Stimulated activated CD4-positive, alpha-beta T cell treated with anti-CD3 and anti-CD28 coated beads, Interleukin-15, amount 100 ng/mL, for 1 hour (primary cell): Measurements from ENCODE around the gene DAO.

Experiments
- DNase-seq, 2 donors: peaks; one replicate each; pipeline ENCODE4 v3.0.0-alpha.2; 2020; ENCODE audit warnings: low read depth in 1 of 2, low spot score in 1 of 2

The DAO gene

GRCh38 chr12:108875280-108875679 is 4.6 kb upstream of the DAO start:
- no peak for DNase-seq

DNA sequence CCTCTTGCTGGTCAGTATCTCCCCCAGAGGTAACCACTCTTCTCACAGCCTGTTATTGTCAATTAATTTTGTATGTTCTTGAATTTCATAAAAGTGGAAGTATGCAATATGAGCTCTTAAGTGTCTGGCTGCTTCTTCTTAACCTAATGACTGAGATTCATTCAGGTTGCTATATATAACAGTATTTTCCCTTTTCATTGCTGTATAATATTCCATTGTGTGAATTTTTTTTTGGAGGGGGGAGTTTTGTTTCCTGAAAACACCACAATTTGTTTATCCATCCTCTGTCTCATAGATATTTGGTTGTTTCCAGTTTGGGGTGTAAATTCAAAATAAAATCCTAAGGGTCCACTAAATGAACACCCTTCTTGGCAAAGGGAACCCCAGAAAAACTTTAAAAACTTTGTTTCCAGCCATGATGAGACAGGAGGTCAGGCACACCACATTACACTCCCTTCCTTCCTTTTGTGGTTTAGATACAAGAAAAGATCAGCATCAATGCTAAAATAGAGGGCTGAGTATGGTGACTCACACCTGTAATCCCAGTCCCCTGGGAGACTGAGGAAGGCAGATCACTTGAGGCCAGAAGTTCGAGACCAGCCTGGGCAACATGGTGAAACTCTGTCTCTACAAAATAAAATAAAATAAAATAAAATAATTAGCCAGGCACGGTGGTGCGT is 4.1 kb upstream of the DAO start:
- no peak for DNase-seq

DNA sequence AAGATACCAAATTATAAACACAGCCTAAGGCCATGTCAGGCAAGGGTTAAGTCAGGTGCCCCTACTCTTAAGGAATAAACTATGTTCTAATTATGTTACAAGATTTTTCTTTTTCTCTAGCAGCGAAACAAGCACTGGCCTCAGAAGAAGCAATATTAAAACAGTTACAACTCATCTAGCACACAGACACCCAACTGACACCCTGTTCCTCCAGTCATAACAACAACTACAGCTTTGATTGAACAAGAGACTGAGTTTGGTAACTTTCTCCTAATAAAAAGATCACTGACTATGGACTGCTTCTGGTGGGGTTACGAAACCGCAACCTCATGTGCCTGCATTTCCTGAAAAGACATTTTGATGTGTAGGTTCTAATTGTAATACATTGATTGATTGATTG is 3.3 kb upstream of the DAO start:
- DNase-seq = no peak

GRCh38 chr12:108881953-108882352 is 2.1 kb downstream of the DAO start:
- no peak for DNase-seq

DNA sequence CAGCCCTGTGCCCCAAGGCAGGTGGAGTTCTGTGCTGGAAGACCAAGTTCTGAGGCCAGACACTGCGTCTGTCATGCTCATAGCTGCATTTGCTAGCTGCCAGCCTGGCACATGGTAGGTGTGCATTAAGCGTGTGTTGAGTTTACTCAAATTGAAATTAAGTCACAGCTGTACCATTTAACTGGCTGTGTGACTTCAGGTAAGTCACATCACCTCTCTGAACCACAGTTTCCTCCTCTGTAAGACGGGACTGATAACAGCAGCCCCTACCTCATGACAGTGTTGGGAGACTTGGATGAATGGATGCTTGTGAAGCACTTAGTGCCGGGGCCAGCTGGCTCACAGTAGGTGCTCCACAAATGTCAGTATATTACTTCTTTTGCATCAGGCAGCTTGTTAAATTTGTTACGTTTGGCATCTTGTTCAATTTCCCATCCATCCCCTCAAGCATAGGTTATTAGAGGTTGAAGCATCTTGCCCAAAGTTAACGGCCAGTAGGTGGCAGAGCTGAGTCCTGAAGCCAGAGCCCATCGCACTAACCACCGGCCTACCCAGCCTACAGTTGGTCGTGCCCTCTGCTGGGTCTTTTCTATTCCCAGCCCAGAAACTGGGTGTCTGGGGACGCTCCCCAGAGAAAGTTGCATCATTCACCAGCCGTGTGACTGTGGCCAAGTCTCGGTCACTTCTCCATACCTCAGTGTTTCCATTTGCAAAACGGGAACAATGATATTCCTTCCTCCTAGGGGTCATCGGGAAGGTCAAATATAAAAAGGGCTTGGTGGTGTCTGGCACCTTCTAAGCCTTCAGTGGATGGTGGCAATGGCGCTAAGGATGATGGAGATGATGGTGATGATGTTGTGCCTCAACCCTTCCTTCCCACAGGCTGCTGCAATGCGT is 4.5 kb downstream of the DAO start:
- DNase-seq = peak; percentile 11 to 37

GRCh38 chr12:108886873-108887629 is 7.2 kb downstream of the DAO start:
- no peak for DNase-seq

GRCh38 chr12:108888031-108888430 is 8.1 kb downstream of the DAO start:
- DNase-seq = no peak

GRCh38 chr12:108890208-108890607 is 10.3 kb downstream of the DAO start:
- no peak for DNase-seq

DNA sequence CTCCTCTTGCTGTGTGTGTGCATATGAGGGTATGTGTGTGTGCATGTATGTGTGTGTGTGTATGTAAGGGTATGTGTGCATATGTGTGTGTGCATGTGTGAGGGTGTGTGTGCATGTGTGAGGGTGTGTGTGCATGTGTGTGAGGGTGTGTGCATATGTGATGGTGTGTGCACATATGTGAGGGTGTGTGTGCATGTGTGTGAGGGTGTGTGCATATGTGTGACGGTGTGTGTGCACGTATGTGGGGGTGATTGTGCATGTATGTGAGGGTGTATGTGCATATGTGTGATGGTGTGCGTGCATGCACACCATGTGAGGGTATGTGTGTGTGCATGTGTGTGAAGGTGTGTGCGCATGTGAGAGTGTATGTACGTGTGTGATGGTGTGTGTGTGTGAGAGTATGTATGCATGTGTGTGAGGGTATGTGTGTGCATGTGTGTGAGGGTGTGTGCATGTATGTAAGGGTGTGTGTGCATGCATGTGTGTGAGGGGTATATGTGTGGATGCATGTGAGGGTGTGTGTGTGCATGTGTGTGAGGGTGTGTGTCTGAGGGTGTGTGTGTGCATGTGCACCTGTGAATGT is 15.4 kb downstream of the DAO start:
- no peak for DNase-seq

DNA sequence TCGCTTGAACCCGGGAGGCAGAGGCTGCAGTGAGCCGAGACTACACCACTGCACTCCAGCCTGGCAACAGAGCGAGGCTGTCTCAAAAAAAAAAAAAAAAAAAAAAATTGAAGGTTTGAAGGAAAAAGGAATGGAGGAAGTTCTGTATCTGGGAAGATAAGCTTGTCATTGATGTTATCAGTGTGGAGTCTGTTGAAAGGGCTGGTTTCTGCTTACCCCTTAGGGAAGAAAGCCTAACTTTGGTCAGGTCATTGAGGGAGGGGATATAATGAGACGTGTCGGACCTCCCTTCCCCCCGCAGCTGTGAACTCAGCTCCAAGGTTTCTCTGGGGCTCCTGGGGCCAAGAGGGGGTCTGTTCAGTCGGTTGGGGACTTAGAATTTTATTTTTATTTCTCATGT is 16.4 kb downstream of the DAO start:
- DNase-seq = no peak

- DNase-seq = no peak
Observed at GRCh38 chr12:108896817-108897216, 16.9 kb downstream of the DAO start.

DNA sequence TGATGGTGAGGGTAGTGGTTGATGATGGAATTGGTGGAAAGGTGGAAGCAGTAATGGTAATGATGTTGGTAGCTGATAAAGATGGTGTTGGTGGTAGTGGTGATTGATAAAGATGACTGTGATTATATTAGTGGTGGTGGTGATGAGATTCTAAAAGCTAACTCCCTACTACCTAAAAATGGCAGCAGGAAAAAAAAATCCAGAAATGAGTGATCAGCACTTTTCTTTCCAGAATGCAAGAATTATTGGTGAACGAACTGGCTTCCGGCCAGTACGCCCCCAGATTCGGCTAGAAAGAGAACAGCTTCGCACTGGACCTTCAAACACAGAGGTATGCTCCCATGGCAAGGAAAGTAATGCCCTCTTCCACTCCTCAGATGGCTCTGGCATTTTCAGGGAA is 19.3 kb downstream of the DAO start:
- no peak for DNase-seq

DNA sequence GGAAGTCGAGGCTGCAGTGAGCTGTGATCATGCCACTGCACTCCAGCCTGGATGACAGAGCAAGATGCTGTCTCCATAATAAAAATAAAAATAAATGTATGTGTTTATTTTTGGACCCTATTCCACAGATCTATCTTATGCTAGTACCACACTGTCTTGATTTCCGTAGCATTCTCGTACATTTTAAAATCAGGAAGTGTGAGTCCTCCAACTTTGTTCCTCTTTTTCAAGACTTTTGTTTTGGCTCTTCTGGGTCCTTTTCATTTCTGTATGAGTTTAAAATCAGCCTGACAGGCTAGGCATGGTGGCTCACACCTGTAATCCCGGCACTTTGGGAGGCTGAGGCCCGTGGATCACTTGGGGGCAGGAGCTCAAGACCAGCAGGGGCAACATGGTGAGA is 25.8 kb downstream of the DAO start:
- DNase-seq = no peak

DNA sequence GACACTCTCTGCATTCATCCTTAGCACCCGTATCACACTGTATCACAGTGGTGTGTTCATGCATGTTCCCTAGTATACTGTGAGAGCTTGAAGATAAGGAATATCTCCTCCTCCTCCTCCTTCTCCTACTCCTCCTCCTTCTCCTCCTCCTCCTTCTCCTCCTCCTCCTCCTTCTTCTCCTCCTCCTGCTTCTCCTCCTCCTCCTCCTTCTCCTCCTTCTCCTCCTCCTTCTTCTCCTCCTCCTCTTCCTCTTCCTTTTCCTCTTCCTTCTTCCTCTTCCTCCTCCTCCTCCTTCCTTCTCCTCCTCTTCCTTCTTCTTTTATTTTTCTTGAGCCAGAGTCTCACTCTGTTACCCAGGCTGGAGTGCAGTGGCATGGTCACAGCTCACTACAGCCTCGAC is 27.1 kb downstream of the DAO start:
- DNase-seq = no peak

DNA sequence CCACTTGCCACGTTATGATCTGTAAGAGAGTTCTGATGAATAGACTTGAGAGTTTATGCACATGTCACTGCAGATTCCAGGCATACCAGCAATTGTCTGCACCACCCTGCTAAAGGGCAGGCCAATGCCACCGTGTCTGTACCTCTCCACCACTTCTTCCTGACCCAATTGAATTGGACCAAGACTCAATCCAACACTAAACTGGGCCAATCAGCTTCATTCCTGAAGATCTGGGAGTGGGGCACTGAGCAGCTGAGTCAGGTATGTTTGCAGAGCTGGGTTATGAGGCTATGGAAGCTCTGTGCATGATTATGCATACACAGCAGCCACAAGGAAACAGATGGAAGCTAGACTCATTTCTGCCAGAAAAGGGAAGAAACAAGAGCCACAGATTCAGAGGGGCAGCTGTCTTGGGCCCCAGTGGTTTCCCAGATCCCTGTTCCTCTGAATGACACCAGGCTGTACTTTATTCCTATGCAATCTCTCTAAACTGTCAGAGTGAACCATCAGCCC is 28.0 kb downstream of the DAO start:
- no peak for DNase-seq

GRCh38 chr12:108910336-108910735 is 30.4 kb downstream of the DAO start:
- DNase-seq = no peak

GRCh38 chr12:108911915-108912314 is 32.0 kb downstream of the DAO start:
- no peak for DNase-seq

DNA sequence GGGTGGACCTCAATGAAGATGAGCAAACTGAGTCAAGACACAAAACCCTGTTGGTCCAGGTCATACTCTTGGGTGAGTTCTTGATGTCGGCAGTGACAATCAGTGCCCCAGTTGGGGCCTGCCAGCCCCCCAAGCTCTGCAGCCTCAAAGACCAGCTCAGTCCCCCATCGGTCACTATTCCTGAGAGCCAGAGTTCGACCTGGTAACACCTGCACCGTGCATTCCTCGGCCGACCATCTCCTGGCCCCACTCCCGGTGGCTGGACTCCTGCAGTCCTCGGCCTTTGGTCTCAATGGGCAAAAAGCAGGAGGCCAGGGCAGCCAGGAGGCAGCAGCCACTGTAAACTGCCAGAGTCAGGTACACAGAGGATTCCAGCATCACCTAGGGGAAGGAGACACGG is 32.5 kb downstream of the DAO start:
- DNase-seq = no peak

DNA sequence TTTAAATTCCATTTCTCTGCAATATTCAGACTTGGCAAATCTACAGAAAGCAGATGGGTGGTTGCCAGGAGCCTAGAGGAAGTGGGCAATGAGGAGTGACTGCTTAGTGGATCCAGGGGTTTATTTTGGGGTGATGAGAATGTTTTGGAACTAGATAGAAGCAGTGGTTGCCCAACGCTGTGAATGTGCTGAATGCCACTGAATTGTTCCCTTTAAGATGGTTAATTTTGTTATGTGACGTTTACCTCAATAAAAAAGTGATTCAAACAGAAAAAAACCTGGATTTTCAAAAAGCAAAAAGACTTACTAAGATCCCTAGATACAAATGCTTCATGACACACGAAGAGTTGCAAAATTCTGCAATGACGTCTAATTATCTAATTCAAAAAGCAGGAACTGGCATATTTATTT is 34.2 kb downstream of the DAO start:
- no peak for DNase-seq

- no peak for DNase-seq
Observed at GRCh38 chr12:108915632-108916133, 35.8 kb downstream of the DAO start.

DNA sequence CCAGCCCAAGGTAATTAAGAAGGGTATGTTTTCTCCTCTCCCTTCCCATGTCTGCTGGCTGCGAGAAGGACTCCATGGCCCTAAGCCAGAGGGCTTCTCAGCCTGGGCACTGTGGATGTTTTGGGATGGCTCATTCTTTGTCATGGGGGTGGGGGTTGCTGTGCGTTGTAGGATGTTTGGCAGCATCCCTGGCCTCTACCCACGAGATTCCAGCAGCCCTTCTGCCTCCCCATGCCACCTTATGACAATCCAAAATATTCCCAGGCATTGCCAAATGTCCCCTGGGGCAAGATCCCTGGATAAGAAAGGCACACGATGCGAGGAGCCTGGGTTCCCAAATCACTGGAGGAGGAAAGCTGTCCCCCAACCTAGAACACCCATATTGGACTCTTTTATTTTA is 36.4 kb downstream of the DAO start:
- no peak for DNase-seq
